ENCODE results near the gene ERBB2. TPM values are rescaled to one million over a fixed set of nuclear protein-coding genes. Genes with fewer than 3 reads are reported as not detected.

The ERBB2 gene
- total RNA-seq, 2 experiments from 2014 or later: 2.4 to 4.6 TPM

GRCh38 chr17:39765766-39766165 lies 65.9 kb downstream of the ERBB2 start:
- TF ChIP-seq CTCF (IDR thresholded peaks at IDR 0.05): no peak
- peaks cover 76% of the 10 kb centered on the region for H3K4me1 Mint-ChIP-seq (ENCODE audit: low read depth)
- Histone ChIP-seq H3K36me3 (ENCODE audit: insufficient read depth, low read length) (peaks cover 76% of the 10 kb centered on the region), H3K9me3 (ENCODE audit: control insufficient read depth in 1 of 2, insufficient read depth in 1 of 2, low read length in 2 of 2) (no peaks in the 10 kb centered on the region), H3K4me3 (ENCODE audit: low read length) (no peak overlapping the region), H3K4me1 (ENCODE audit: insufficient read depth, low read length) (peaks cover 60% of the 10 kb centered on the region), H3K27me3 (ENCODE audit: control insufficient read depth in 1 of 2, insufficient read depth in 2 of 2, low read length in 2 of 2) (no peaks in the 10 kb centered on the region), H3K27ac (ENCODE audit: low read depth in 1 of 2, low read length in 2 of 2) (no peak overlapping the region)
- ATAC-seq (ENCODE audit: poor library complexity) (no peak), DNase-seq (no peak)
- ChIA-PET POLR2A (interaction anchor here (2.0 kb wide), 1 partner anchor 10 kb away, joined by 7 read pairs; no protein-coding TSS in a partner anchor), CTCF (interaction anchor here (1.3 to 1.5 kb wide), 2 partner anchors 11 to 98 kb away, joined by 4 read pairs; partner anchors contain the start of gene IKZF3)
- H3K27me3 Mint-ChIP-seq: no peaks in the 10 kb centered on the region
- H3K27ac Mint-ChIP-seq: peak overlapping the region; percentile 84
- intact Hi-C loops (cut with DNase I, micrococcal nuclease): no loop called here
- no peaks in the 10 kb centered on the region for H3K9me3 Mint-ChIP-seq
- peaks cover 87% of the 10 kb centered on the region for H3K36me3 Mint-ChIP-seq (ENCODE audit: low read depth)
- H3K4me3 Mint-ChIP-seq: no peak overlapping the region

- intact Hi-C loops (cut with DNase I, micrococcal nuclease): no loop called here
- H3K4me3 Mint-ChIP-seq: no peak overlapping the region
- POLR2A ChIA-PET: interaction anchor here (1.0 to 1.4 kb wide), 2 partner anchors 9 to 14 kb away, joined by 3 read pairs; no protein-coding TSS in a partner anchor
These were observed 67.3 kb downstream of the ERBB2 start for GRCh38 chr17:39767147-39767546.

GRCh38 chr17:39769974-39770587 lies 70.2 kb downstream of the ERBB2 start:
- H3K27ac Mint-ChIP-seq: peak overlapping the region; percentile 84
- H3K9me3 Mint-ChIP-seq: no peaks in the 10 kb centered on the region
- Histone ChIP-seq H3K9me3 (ENCODE audit: control insufficient read depth in 1 of 2, insufficient read depth in 1 of 2, low read length in 2 of 2) (no peaks in the 10 kb centered on the region), H3K27ac (ENCODE audit: low read depth in 1 of 2, low read length in 2 of 2) (peak overlapping the region; percentile 66 to 87), H3K4me1 (ENCODE audit: insufficient read depth, low read length) (peaks cover 82% of the 10 kb centered on the region), H3K4me3 (ENCODE audit: low read length) (peak overlapping the region; percentile 6), H3K27me3 (ENCODE audit: control insufficient read depth in 1 of 2, insufficient read depth in 2 of 2, low read length in 2 of 2) (no peaks in the 10 kb centered on the region), H3K36me3 (ENCODE audit: insufficient read depth, low read length) (peaks cover 53% of the 10 kb centered on the region)
- ChIA-PET CTCF (interaction anchor here (0.7 to 2.2 kb wide), 13 partner anchors 11 to 211 kb away, joined by 3 to 11 read pairs (median 7); partner anchors contain the start of genes IKZF3, MIEN1 and PSMD3), POLR2A (interaction anchor here (0.6 to 1.9 kb wide), 21 partner anchors 9 to 157 kb away, joined by 3 to 23 read pairs (median 5); partner anchors contain the start of genes IKZF3 and ORMDL3)
- peak overlapping the region; percentile 8 for H3K4me3 Mint-ChIP-seq
- H3K27me3 Mint-ChIP-seq: no peaks in the 10 kb centered on the region
- no peak for TF ChIP-seq CTCF (IDR thresholded peaks at IDR 0.05)
- peak; percentile 83 for ATAC-seq (ENCODE audit: poor library complexity)
- intact Hi-C loops (cut with DNase I, micrococcal nuclease): loop anchor here (1.0 to 10.0 kb wide), 6 partner anchors 12 to 155 kb away; partner anchors contain the start of genes IKZF3 (in 1 of the 2), LRRC3C (in 1 of the 2) and ORMDL3 (in 1 of the 2)
- H3K36me3 Mint-ChIP-seq (ENCODE audit: low read depth): peaks cover 82% of the 10 kb centered on the region
- DNase-seq: peak; percentile 23 to 87 (median 55)
- peaks cover 100% of the 10 kb centered on the region for H3K4me1 Mint-ChIP-seq (ENCODE audit: low read depth)

More at GRCh38 chr17:39767147-39767546, 67.3 kb downstream of the ERBB2 start:
- DNase-seq (peak in 1 of 14 experiments; percentile 44), ATAC-seq (ENCODE audit: poor library complexity) (no peak)
- Histone ChIP-seq H3K27ac (ENCODE audit: low read depth in 1 of 2, low read length in 2 of 2) (peak overlapping the region; percentile 38 to 51), H3K9me3 (ENCODE audit: control insufficient read depth in 1 of 2, insufficient read depth in 1 of 2, low read length in 2 of 2) (no peaks in the 10 kb centered on the region), H3K36me3 (ENCODE audit: insufficient read depth, low read length) (peaks cover 80% of the 10 kb centered on the region), H3K27me3 (ENCODE audit: control insufficient read depth in 1 of 2, insufficient read depth in 2 of 2, low read length in 2 of 2) (no peaks in the 10 kb centered on the region), H3K4me3 (ENCODE audit: low read length) (no peak overlapping the region), H3K4me1 (ENCODE audit: insufficient read depth, low read length) (peaks cover 68% of the 10 kb centered on the region)
- TF ChIP-seq CTCF (IDR thresholded peaks at IDR 0.05): no peak
- Mint-ChIP-seq H3K27me3 (no peaks in the 10 kb centered on the region), H3K4me1 (ENCODE audit: low read depth) (peaks cover 84% of the 10 kb centered on the region), H3K9me3 (no peaks in the 10 kb centered on the region), H3K36me3 (ENCODE audit: low read depth) (peaks cover 87% of the 10 kb centered on the region), H3K27ac (peak overlapping the region; percentile 84)
- CTCF ChIA-PET: no interaction called here

Measured in CD4-positive, alpha-beta T cell (primary cell).